Osteoblast (primary cell): ENCODE results near the gene TLE7. TPM values are rescaled to one million over a fixed set of nuclear protein-coding genes. Genes with fewer than 3 reads are reported as not detected.

Source experiments
- DNase-seq: peaks from one replicate; pipeline ENCODE4 v3.0.0; 2011; ENCODE audit warnings: low spot score, mixed read lengths; ENCODE audit not compliant: insufficient read length; ENCODE audit errors: missing footprints
- H2AFZ ChIP-seq: 2 replicates; pipeline ENCODE4 v1.6.0; 2011; ENCODE audit warnings: mild to moderate bottlenecking, low read length
- H3K27ac ChIP-seq: 2 replicates; pipeline ENCODE4 v1.5.1; 2011; ENCODE audit warnings: mild to moderate bottlenecking, low read depth, low read length, moderate library complexity
- H3K27me3 ChIP-seq: 2 replicates; pipeline ENCODE4 v1.6.0; 2012; ENCODE audit warnings: mild to moderate bottlenecking, control low read depth, inconsistent platforms, low read length, moderate library complexity; ENCODE audit not compliant: insufficient read depth
- H3K36me3 ChIP-seq: 2 replicates; pipeline ENCODE4 v1.5.1; 2011; ENCODE audit warnings: mild to moderate bottlenecking, low read length, control low read depth, moderate library complexity; ENCODE audit not compliant: insufficient read depth
- H3K4me1 ChIP-seq: 2 replicates; pipeline ENCODE4 v1.5.1; 2011; ENCODE audit warnings: mild to moderate bottlenecking, low read length, control low read depth, moderate library complexity; ENCODE audit not compliant: insufficient read depth
- H3K4me2 ChIP-seq: 2 replicates; pipeline ENCODE4 v1.6.0; 2011; ENCODE audit warnings: mild to moderate bottlenecking, low read length; ENCODE audit not compliant: insufficient read depth
- H3K4me3 ChIP-seq: fragments of 200-600 bp; sonication (generic); 3 replicates; pipeline ENCODE4 v1.5.1; 2012; ENCODE audit warnings: mild to moderate bottlenecking, low read length, inconsistent platforms; ENCODE audit not compliant: insufficient read depth
- H3K79me2 ChIP-seq: 2 replicates; pipeline ENCODE4 v1.6.0; 2012; ENCODE audit warnings: mild to moderate bottlenecking, low read length, control low read depth, inconsistent platforms; ENCODE audit not compliant: insufficient read depth
- H3K9me3 ChIP-seq: 2 replicates; pipeline ENCODE4 v1.5.1; 2011; ENCODE audit warnings: low read depth, low read length, control low read depth
- H4K20me1 ChIP-seq: 2 replicates; pipeline ENCODE4 v1.6.0; 2012; ENCODE audit warnings: mild to moderate bottlenecking, low read length, control low read depth; ENCODE audit not compliant: insufficient read depth
- CTCF ChIP-seq: IDR thresholded peaks from 2 replicates; pipeline ENCODE4 v1.5.1; 2011; ENCODE audit warnings: mild to moderate bottlenecking, low read depth, low read length, moderate library complexity; ENCODE audit errors: extremely low read depth
- total RNA-seq: library from RNA; depleted of rRNA; stranded (reverse); fragments of >200 nt; gene quantifications from 2 replicates; pipeline ENCODE4 v1.2.3, GENCODE V29; 2012

The TLE7 gene
- total RNA-seq, 1 donor, result not detected

- Histone ChIP-seq H3K36me3 (no peaks in the 10 kb centered on the region), H3K4me1 (no peaks in the 10 kb centered on the region), H3K4me3 (no peak overlapping the region), H3K27me3 (no peaks in the 10 kb centered on the region), H4K20me1 (no peaks in the 10 kb centered on the region), H3K79me2 (no peaks in the 10 kb centered on the region), H3K27ac (no peak overlapping the region), H3K9me3 (no peaks in the 10 kb centered on the region), H3K4me2 (no peak overlapping the region), H2AFZ (no peak overlapping the region)
- TF ChIP-seq CTCF, result no peak
- DNase-seq, result no peak
Measured at GRCh38 chr16:71383054-71383773, 58.6 kb downstream of the TLE7 start.

GRCh38 chr16:71380831-71381230 is 61.0 kb downstream of the TLE7 start:
- H3K79me2 ChIP-seq, result no peaks in the 10 kb centered on the region
- H3K27me3 ChIP-seq, result no peaks in the 10 kb centered on the region
- no peak overlapping the region for H3K4me2 ChIP-seq
- H3K27ac ChIP-seq, result no peak overlapping the region
- DNase-seq, result no peak
- H3K4me1 ChIP-seq, result no peaks in the 10 kb centered on the region
- no peak overlapping the region for H3K4me3 ChIP-seq
- H2AFZ ChIP-seq, result no peak overlapping the region
- TF ChIP-seq CTCF, result no peak
- H3K36me3 ChIP-seq, result no peaks in the 10 kb centered on the region
- no peaks in the 10 kb centered on the region for H3K9me3 ChIP-seq
- H4K20me1 ChIP-seq, result no peaks in the 10 kb centered on the region

Other genes starting within 250 kb of the TLE7 start
- gene HYDIN, start 211.3 kb downstream of the TLE7 start, total RNA-seq, result 2.9 and 3.2 TPM in 2 replicates
- 37.1 and 39.1 TPM in 2 replicates for gene CMTR2, start 152.7 kb downstream of the TLE7 start, total RNA-seq
- gene CALB2, start 83.3 kb downstream of the TLE7 start, total RNA-seq, result 1.1 and 2.4 TPM in 2 replicates
- gene ZNF23, start 20.2 kb upstream of the TLE7 start, total RNA-seq, result 9.8 and 10.3 TPM in 2 replicates
- gene ZNF19, start 47.3 kb upstream of the TLE7 start, total RNA-seq, result 6.2 and 6.5 TPM in 2 replicates
- not detected in 2 replicates for gene CHST4, start 84.4 kb upstream of the TLE7 start, total RNA-seq
- gene TAT, start 135.0 kb upstream of the TLE7 start, total RNA-seq, result under 0.01 TPM in 1 of 2 replicates, not detected in the other
- gene MARVELD3, start 184.1 kb upstream of the TLE7 start, total RNA-seq, result 0.36 and 0.88 TPM in 2 replicates